Aorta (tissue), 5 donors: Measurements from ENCODE around the gene PLD5. TPM values are rescaled to one million over a fixed set of nuclear protein-coding genes. Genes with fewer than 3 reads are reported as not detected.
"Not testable (repeated sequence)": the region's sequence is repeated elsewhere in the genome, so short reads cannot be mapped to it uniquely, and the experiment has no call there.

Source experiments
- ATAC-seq: fragments of 200-7000 bp; cut with Tn5 transposase; one replicate; pipeline ENCODE4 v1.9.1; 2022; ENCODE audit warnings: moderate library complexity; ENCODE audit not compliant: low FRiP score
- DNase-seq, 2 donors: peaks; one replicate each; pipeline ENCODE4 v3.0.0-alpha.2; 2020
- H3K27ac ChIP-seq, 2 donors: one replicate each; pipeline ENCODE4 v1.5.1; 2013; ENCODE audit warnings: low read length in 2 of 2, mild to moderate bottlenecking in 2 of 2, moderate library complexity in 2 of 2, control low read depth in 1 of 2, inconsistent platforms in 1 of 2, low read depth in 1 of 2
- H3K27me3 ChIP-seq, 2 donors: one replicate each; pipeline ENCODE4 v1.6.1; 2013; ENCODE audit warnings: control low read depth in 1 of 2, low read length in 1 of 2, mild to moderate bottlenecking in 1 of 2, moderate library complexity in 1 of 2; ENCODE audit not compliant: insufficient read depth in 2 of 2, control insufficient read depth in 1 of 2
- H3K36me3 ChIP-seq, 2 donors: one replicate each; pipeline ENCODE4 v1.6.1; 2013; ENCODE audit warnings: control low read depth in 1 of 2, low read length in 1 of 2, mild to moderate bottlenecking in 1 of 2; ENCODE audit not compliant: insufficient read depth in 2 of 2, control insufficient read depth in 1 of 2
- H3K4me1 ChIP-seq, 2 donors: one replicate each; pipeline ENCODE4 v1.6.1; 2013; ENCODE audit warnings: low read length in 2 of 2, control low read depth in 1 of 2, mild to moderate bottlenecking in 1 of 2, moderate library complexity in 1 of 2; ENCODE audit not compliant: insufficient read depth in 2 of 2, control insufficient read depth in 1 of 2
- H3K4me3 ChIP-seq, 2 donors: one replicate each; pipeline ENCODE4 v1.5.1; 2013; ENCODE audit warnings: low read length in 2 of 2, control low read depth in 1 of 2, mild to moderate bottlenecking in 1 of 2
- H3K9me3 ChIP-seq: one replicate; pipeline ENCODE4 v1.6.1; 2013; ENCODE audit warnings: mild to moderate bottlenecking, low read length; ENCODE audit not compliant: control insufficient read depth
- WGBS, 2 donors: extraction: QIAGEN DNeasy Blood & Tissue Kit; methylation state at CpG; one replicate each; pipeline ENCODE4 v1.1.7; 2013; 5-methylcytosine and 5-hydroxymethylcytosine counted together
- intact Hi-C, 2 donors: fragments of 100-400 bp; cut with DNase I; formaldehyde crosslinking; loops; one replicate each; pipeline versions ENCODE4 v1.14.2 to v1.15.0; 2022
- polyA plus RNA-seq, 2 donors: library from polyadenylated mRNA; stranded (reverse); fragments of 200-250 nt; gene quantifications; one replicate each; pipeline ENCODE4 v1.2.3, GENCODE V29; 2013
- total RNA-seq, 2 donors: library from RNA; stranded (reverse); fragmentation: NEBNext Ultra II Directional; extraction: Animal tissue kit (Norgen Biotek cat#: 25700); gene quantifications; one replicate each; pipeline ENCODE4 v1.2.1, GENCODE V29; 2021
- donor health status: healthy with polysubstance abuse.
- donor health status: Bipolar disorder and iron deficiency.
- donor health status: DM: no; HTN: no; CAD: no.
- donor health status: DM: no; HTN: no; CAD: no.
- donor health status: DM: yes; HTN: yes; CAD: no.

Gene PLD5
- total and polyA plus RNA-seq, 4 donors: 4.5 to 18.1 (median 10.1) TPM

DNA sequence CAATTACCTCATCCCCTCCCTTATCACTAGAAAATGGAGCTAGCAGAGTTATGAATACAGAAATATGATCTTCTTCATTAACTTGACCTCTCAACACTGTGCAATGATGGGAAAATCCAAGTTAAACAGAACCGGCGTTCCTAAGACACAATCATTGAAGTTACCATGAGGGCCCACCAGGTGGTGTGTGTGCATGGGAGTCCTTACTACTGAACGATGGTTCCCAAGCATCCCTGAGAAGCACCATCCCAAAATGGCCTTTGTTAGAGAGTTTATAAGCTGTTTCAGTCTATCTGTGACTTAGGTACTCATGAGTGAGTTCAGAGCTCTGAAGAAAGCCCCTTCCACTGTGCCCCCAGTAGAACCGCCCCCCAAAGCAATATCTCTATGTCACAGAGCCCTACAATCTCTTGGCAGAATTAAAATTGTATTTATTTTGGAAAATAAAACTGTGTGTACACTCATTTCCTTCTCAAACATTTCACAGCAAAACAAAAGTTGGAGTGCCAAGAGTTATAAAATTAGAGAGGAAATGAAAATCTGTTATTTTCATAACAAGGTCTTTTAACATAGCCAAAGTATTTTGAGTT is 56.8 kb downstream of the PLD5 start:
- intact Hi-C loops: loop anchor here (5.0 to 10.0 kb wide), 3 partner anchors 55 to 860 kb away; partner anchors contain the start of gene PLD5 (in 1 of the 2)
- 0 to 2% methylated on average over 4 of the region's 4 CpGs for WGBS, 2 donors
- Histone ChIP-seq H3K27ac (no peak overlapping the region), H3K9me3 (no peaks in the 10 kb centered on the region), H3K4me1 (peaks cover 0 to 2% of the 10 kb centered on the region in 2 donors), H3K36me3 (no peaks in the 10 kb centered on the region), H3K27me3 (no peaks in the 10 kb centered on the region), H3K4me3 (no peak overlapping the region)
- DNase-seq (peak in 1 of 2 donors; percentile 59), ATAC-seq (peak; percentile 93)

DNA sequence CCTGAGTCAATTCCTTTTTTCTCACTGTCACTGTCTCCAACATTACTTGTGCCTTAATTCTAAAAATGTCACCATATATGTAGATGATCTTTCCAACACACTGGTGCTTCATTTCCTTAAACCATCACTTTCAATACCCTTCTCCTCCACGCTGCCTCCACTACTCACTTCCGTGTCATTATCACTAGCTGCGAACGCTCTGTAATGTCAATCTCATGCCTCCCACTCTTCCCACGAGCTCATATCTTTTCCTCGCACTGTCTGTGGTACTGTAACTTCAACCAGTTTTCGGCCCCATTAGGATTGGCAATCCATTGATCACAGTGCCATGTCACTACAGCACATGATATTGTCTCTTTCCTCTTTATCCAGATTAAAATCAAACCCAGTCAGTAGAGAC is 61.6 kb downstream of the PLD5 start:
- no peak for DNase-seq
- no peaks in the 10 kb centered on the region for H3K36me3 ChIP-seq
- WGBS, 2 donors: 93 to 96% methylated on average over 7 of the region's 7 CpGs
- no peak overlapping the region for H3K27ac ChIP-seq
- intact Hi-C loops: loop anchor here in 1 of 2 donors (10.0 kb wide), 1 partner anchor 862 kb away; no protein-coding TSS in a partner anchor
- no peak for ATAC-seq
- no peak overlapping the region for H3K4me3 ChIP-seq
- H3K27me3 ChIP-seq: no peaks in the 10 kb centered on the region
- H3K4me1 ChIP-seq: no peaks in the 10 kb centered on the region
- no peaks in the 10 kb centered on the region for H3K9me3 ChIP-seq

DNA sequence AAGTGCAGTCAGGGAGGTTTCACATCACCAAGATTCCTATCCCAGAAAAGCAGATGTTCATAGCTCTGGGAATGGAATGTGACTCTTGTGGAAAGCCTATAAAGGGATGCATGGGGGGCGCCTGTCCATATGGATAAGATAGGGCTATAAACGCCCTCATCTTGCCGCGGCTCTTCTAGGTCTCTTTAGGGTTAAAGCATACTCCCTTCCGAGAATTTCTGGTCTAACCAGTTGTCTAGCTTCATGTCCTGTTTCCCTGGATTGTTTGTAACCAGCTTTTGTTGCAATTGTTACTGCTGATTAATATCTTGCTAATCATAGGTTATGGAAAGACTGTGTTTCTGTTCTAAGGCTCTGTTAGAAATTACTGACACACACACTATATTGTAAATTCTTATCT is 64.8 kb downstream of the PLD5 start:
- H3K9me3 ChIP-seq, DNase-seq, ATAC-seq, H3K36me3 ChIP-seq, H3K27me3 ChIP-seq, H3K4me3 ChIP-seq, H3K27ac ChIP-seq, H3K4me1 ChIP-seq: not testable (repeated sequence)
- intact Hi-C loops: loop anchor here in 1 of 2 donors (10.0 kb wide), 1 partner anchor 865 kb away; no protein-coding TSS in a partner anchor
- 74 to 94% methylated on average over 5 of the region's 5 CpGs for WGBS, 2 donors

- Histone ChIP-seq H3K4me1 (no peaks in the 10 kb centered on the region), H3K27ac (no peak overlapping the region), H3K27me3 (no peaks in the 10 kb centered on the region), H3K9me3 (no peaks in the 10 kb centered on the region), H3K36me3 (peaks cover 0 to 1% of the 10 kb centered on the region in 2 donors), H3K4me3 (no peak overlapping the region)
- ATAC-seq (no peak), DNase-seq (no peak)
- intact Hi-C loops: no loop called here
- 90% methylated on average over 11 of the region's 11 CpGs for WGBS, 2 donors
Measured at GRCh38 chr1:242456726-242457269, 67.7 kb downstream of the PLD5 start.

DNA sequence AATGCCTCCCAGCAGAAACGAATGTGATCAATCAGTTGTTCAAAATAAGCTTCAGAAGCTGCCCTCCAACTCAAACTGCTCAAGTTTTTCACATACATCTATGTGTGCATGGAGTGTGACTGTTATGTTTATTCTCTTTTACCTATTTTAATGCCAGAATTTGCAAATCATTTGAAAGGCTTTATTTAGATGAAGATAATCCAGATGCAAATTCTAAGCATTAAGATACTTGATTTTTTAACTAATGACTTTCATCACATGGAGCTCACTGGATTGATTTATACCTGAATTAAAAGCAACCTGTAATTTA is 69.5 kb downstream of the PLD5 start:
- Histone ChIP-seq H3K4me3 (no peak overlapping the region), H3K27ac (no peak overlapping the region), H3K9me3 (no peaks in the 10 kb centered on the region), H3K27me3 (no peaks in the 10 kb centered on the region), H3K36me3 (peaks cover 0 to 2% of the 10 kb centered on the region in 2 donors), H3K4me1 (no peaks in the 10 kb centered on the region)
- DNase-seq (no peak), ATAC-seq (no peak)
- intact Hi-C loops: no loop called here
- WGBS, 2 donors: 0% methylated on average over 1 of the region's 1 CpG

- Histone ChIP-seq H3K9me3 (no peaks in the 10 kb centered on the region), H3K4me1 (peaks cover 0 to 3% of the 10 kb centered on the region in 2 donors), H3K27ac (no peak overlapping the region), H3K4me3 (no peak overlapping the region), H3K27me3 (no peaks in the 10 kb centered on the region), H3K36me3 (peaks cover 0 to 2% of the 10 kb centered on the region in 2 donors)
- intact Hi-C loops: no loop called here
- 32 to 33% methylated on average over 9 of the region's 9 CpGs for WGBS, 2 donors
- peak; percentile 73 for ATAC-seq
- DNase-seq: no peak
Measured at GRCh38 chr1:242454262-242455051, 70.0 kb downstream of the PLD5 start.

GRCh38 chr1:242452573-242452972 is 71.9 kb downstream of the PLD5 start:
- Histone ChIP-seq H3K4me1 (peaks cover 0 to 3% of the 10 kb centered on the region in 2 donors), H3K4me3 (no peak overlapping the region), H3K9me3 (no peaks in the 10 kb centered on the region), H3K27ac (no peak overlapping the region), H3K36me3 (peaks cover 0 to 2% of the 10 kb centered on the region in 2 donors), H3K27me3 (no peaks in the 10 kb centered on the region)
- intact Hi-C loops: no loop called here
- ATAC-seq: no peak
- no peak for DNase-seq
- WGBS, 2 donors: 90 to 91% methylated on average over 8 of the region's 8 CpGs

DNA sequence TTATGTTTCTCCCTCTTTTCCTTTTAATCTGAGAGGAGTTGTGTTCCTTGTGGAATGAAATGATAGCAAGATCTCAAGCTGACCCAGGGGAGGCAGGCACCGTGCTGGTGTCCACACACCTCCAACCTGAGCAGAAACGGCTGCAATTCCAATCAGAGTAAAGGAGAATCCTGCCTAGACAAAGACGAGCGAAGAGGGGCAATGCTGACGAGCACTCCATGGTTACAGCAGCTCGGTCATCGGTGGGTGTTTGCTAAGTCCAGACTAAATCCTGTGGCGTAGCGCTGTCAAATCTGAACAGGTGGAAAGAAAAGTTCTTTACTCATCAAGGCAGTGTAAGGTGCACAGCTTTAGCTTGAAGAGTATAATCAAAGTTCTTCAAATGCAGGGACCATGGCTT is 74.8 kb downstream of the PLD5 start:
- H3K4me3 ChIP-seq: no peak overlapping the region
- ATAC-seq (no peak), DNase-seq (no peak)
- 76 to 85% methylated on average over 9 of the region's 9 CpGs for WGBS, 2 donors
- H3K27ac ChIP-seq: no peak overlapping the region
- H3K36me3 ChIP-seq: peaks cover 0 to 2% of the 10 kb centered on the region in 2 donors
- no peaks in the 10 kb centered on the region for H3K27me3 ChIP-seq
- H3K4me1 ChIP-seq: peaks cover 0 to 3% of the 10 kb centered on the region in 2 donors
- intact Hi-C loops: no loop called here
- H3K9me3 ChIP-seq: no peaks in the 10 kb centered on the region
